GM21528 (cell line): Measurements from ENCODE around the gene NECAP2.

Source experiments
- ATAC-seq: cut with Tn5 transposase; IDR thresholded peaks from one replicate; pipeline ENCODE4 v1.9.1; 2021; ENCODE audit warnings: mild to moderate bottlenecking, moderate library complexity; ENCODE audit not compliant: unreplicated experiment, low FRiP score

NECAP2 gene

DNA sequence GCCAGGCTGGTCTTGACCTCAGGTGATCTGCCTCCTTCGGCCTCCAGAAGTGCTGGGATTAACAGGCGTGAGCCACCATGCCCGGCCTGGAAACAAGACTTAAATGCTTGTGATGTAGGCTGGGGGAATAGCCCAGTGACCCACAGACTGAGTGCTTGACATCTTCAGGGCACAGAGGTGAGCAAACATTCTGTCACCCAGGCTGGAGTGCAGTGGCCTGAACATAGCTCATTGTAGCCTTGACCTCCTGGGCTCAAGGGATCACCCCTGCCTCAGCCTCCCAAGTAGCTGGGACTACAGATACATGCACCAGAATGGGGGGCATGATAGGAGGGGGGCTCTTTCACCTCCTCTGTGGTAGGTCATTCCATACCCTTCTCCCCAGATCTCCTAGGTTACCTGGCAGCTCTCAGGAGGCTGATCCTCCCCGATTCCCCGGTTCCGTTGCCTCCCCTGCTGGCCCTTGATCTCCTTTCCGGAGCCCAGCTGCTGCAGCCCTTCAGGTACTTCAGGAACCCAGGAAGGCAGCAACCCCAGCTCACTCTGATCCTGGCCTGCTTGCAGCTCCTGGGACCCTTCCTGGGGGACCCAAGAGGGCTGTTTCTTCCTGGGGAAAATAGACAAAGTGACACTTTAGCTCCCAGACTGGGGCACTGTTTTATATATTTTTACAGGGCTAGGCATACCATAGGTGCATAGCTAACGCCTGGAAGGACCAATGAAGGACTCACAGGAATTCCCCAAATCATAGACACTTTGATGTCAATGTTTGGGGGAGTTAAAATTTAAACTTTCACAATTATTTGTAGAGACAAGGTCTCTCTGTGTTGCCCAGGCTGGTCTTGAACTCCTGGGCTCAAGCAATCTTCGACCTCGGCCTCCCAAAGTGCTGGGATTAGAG is 15.1 kb upstream of the NECAP2 start:
- ATAC-seq = no peak

DNA sequence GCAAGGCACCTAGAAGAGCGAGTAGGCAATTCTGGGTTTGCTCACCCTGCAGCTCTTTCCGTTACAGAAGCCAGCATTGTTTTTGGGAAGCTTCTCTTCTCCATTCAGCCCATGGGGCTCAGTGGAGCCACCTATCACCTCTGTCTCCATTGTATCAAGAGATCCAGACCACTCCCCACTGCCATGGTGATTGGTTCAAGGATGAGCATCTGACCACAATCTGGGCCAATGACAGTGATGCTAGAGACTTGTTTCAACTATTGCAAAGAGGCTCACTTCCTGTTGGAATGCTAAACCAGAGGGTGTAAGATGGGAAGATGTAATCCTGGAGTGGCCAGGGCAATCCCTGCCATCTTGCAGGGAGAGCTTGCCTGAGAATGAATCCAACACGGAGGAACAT is 9.9 kb upstream of the NECAP2 start:
- ATAC-seq = no peak

DNA sequence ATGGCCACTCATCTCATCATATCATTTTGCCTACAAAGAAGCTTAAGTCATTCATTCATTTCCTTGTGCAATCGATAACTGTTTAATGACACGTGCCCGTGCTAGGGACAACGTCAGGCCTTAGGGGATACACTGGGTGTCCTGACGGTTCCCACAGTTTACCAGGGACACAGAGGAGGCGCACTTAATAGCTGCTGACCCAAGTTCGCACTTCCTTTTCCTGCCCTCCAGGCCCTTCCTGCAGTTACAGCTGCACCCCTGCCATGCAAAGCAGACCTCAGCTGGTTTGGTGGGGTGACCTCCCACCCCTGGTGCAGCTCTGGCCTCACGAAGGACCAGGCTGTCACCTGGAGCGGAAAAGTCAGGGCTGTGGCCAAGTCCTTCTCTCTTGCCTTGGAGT is 7.5 kb upstream of the NECAP2 start:
- ATAC-seq = no peak

DNA sequence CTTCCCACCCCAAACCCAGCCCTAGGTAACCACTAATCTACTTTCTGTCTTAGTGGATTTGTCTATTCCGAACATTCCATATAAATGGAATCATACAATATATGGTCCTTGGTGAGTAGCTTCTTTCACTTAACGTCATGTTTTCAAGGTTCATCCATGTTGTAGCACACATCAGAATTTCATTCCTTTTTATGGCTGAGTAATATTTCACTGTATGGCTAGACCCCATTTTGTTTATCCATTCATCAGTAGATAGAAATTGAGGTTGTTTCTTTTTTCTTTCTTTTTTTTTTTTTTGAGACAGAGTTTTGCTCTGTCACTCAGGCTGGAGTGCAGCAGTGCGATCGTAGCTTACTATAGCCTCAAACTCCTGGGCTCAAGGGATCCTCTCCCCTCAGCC is 6.5 kb upstream of the NECAP2 start:
- no peak for ATAC-seq

DNA sequence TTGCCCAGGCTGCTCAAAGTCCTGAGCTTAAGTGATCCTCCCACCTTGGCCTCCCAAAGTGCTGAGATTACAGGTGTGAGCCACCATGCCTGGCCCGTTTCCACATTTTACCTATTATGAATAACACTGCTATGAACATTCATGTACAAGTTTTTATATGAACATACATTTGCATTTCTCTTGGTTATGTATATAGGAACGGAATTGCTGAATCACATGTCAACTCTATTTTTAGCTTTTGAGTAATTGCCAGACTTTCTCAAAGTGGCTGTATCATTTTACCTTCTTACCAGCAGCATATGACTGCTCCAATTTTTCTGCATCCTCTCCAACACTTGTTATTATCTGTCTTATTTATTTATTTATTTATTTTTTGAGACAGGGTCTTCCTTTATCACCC is 6.0 kb upstream of the NECAP2 start:
- ATAC-seq = no peak

GRCh38 chr1:16436946-16437474 is 3.5 kb upstream of the NECAP2 start, which contains the start of gene SPATA21:
Gene SPATA21 (minus strand): TSS chr1:16437424. CDS start chr1:16431371, 6,053 bp downstream.
- ATAC-seq = no peak

GRCh38 chr1:16438516-16438915 is 2.0 kb upstream of the NECAP2 start:
- no peak for ATAC-seq

DNA sequence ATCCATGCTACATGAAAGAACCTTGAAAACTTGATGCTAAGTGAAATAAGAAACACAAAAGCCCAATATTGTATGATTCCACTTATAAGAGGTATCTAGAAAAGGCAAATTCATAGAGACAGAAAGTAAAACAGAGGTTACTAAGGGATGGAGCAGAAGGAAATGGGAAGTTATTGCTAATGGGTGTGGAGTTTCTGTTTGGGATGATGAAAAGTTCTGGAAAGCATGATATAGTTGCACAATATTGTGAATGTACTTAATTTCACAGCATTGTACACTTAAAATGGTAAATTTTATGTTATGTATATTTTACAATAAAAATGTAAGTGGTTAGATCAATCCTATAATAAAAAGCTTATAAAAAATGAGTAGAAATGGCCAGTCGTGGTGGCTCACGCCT is 1.6 kb upstream of the NECAP2 start:
- ATAC-seq = no peak

DNA sequence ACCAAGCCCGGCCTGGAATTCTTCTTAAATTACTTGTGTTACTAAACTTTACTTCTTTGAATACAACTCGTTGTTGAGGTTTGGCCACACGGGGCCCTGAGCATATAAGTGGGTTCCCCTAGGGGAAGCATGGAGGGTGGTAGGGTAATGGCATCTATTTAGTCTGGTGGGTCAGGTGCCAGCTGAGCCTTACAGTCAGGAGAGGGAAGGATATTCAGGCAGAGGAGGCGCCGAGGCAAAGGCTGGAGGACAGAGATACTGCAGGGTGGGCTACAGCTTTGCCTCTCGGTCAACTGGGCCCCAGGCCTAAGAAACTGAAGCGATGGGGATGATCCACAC is 424 bp upstream of the NECAP2 start:
- no peak for ATAC-seq

DNA sequence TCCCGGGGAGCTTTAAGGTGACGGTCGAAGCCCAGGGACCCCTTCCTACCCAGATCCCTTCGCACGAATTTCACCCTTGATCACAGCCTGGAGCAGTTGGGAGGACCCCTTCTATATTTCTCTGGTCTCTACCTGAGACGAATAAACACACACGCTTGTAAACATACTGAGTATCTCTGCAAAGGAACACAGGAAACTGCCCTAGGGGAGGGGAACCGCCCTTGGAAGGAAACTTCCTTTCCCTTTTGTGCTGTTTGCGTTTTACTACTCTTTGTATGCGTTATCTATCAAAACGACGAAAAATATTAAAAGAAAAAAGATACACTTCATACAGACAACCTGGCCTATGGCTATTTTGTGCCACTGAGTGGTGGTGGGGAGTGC is 750 bp downstream of the NECAP2 start:
- ATAC-seq = no peak

GRCh38 chr1:16442265-16442664 is 1.7 kb downstream of the NECAP2 start:
- no peak for ATAC-seq

- no peak for ATAC-seq
These were observed 2.4 kb downstream of the NECAP2 start for GRCh38 chr1:16442941-16443340.

GRCh38 chr1:16443975-16444770 is 3.6 kb downstream of the NECAP2 start:
- no peak for ATAC-seq

GRCh38 chr1:16445052-16445451 is 4.5 kb downstream of the NECAP2 start:
- ATAC-seq = no peak

DNA sequence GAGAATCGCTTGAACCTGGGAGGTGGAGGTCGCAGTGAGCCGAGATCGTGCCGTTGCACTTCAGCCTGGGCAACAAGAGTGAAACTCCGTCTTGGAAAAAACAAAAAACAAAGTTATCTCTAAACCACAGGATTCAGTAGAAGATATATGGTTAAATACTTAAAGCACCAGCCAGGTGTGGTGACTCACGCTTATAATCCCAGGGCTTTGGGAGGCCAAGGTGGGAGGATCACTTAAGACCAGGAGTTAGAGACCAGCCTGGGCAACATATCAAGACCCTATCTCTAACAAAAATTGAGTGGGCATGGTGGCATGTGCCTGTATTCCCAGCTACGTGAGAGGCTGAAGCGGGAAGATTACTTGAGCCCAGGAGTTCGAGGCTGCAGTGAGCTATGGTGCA is 5.6 kb downstream of the NECAP2 start:
- ATAC-seq = no peak

GRCh38 chr1:16447641-16448040 is 7.1 kb downstream of the NECAP2 start:
- no peak for ATAC-seq

- no peak for ATAC-seq
These were observed 8.5 kb downstream of the NECAP2 start for GRCh38 chr1:16449065-16449464.

- no peak for ATAC-seq
These were observed 9.1 kb downstream of the NECAP2 start for GRCh38 chr1:16449666-16450065.

DNA sequence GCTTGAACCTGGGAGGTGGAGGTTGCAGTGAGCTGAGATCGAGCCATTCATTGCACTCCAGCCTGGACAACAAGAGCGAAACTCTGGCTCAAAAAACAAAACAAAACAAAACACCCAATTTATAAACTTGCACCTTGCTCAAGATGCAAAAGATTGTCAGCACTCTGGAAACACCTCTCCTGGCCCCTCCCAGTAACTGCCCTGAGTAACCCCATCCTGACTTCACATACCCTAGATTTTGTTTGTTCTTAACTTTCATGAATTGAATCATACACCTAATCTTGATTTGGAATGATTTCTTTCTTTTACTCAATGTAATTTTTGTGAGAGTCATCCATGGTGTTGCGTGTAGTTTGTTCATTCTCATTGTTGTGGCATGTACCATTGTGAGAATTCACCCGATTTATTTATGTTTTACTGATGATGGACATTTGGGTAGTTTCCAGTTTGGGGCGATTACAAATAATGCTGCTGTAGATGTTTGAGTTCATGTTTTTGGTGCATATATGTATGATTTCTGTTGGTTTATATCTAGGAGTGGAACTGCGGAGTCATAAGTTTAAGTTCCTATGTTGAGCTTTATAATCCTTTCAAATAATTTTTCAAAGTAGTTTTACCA is 10.4 kb downstream of the NECAP2 start:
- no peak for ATAC-seq

GRCh38 chr1:16451841-16452528 is 11.5 kb downstream of the NECAP2 start:
- no peak for ATAC-seq
